Omental fat pad (tissue), 4 donors: ENCODE results near the gene GPHA2. TPM values are rescaled to one million over a fixed set of nuclear protein-coding genes. Genes with fewer than 3 reads are reported as not detected.

Experiments
- ATAC-seq: fragments of 150-250 bp; one replicate; pipeline ENCODE4 v1.9.1; 2016; ENCODE audit warnings: mild to moderate bottlenecking, moderate library complexity; ENCODE audit not compliant: low FRiP score
- DNase-seq: peaks from one replicate; pipeline ENCODE4 v3.0.0-alpha.2; 2019; ENCODE audit warnings: low spot score
- small RNA-seq: library from RNA; depleted of rRNA; stranded (forward); fragments of <200 nt; gene quantifications from one replicate; pipeline ENCODE3, GENCODE V24; 2016
- total RNA-seq, 4 donors: library from RNA; depleted of rRNA; stranded (reverse); fragments of >200 nt; gene quantifications; one replicate each; pipeline ENCODE4 v1.1.0, GENCODE V29; 2016
- TF ChIP-seq, protein P1 (sequence below), 3 donors: fragments of 450-650 bp; IDR thresholded peaks; one replicate each; pipeline ENCODE4 v1.5.1; 2016 to 2017; ENCODE audit warnings: antibody characterized with exemption in 3 of 3, mild to moderate bottlenecking in 3 of 3, moderate library complexity in 2 of 3

Gene GPHA2
- total RNA-seq, 4 donors from 2014 or later, result not detected

GRCh38 chr11:64887757-64888405 is 47.8 kb downstream of the GPHA2 start:
- ATAC-seq, result peak; percentile 37
- DNase-seq, result no peak
- TF ChIP-seq, protein P1, sequence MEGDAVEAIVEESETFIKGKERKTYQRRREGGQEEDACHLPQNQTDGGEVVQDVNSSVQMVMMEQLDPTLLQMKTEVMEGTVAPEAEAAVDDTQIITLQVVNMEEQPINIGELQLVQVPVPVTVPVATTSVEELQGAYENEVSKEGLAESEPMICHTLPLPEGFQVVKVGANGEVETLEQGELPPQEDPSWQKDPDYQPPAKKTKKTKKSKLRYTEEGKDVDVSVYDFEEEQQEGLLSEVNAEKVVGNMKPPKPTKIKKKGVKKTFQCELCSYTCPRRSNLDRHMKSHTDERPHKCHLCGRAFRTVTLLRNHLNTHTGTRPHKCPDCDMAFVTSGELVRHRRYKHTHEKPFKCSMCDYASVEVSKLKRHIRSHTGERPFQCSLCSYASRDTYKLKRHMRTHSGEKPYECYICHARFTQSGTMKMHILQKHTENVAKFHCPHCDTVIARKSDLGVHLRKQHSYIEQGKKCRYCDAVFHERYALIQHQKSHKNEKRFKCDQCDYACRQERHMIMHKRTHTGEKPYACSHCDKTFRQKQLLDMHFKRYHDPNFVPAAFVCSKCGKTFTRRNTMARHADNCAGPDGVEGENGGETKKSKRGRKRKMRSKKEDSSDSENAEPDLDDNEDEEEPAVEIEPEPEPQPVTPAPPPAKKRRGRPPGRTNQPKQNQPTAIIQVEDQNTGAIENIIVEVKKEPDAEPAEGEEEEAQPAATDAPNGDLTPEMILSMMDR (IDR thresholded peaks at IDR 0.05), result peak in 2 of 3 donors; percentile 68 to 94

GRCh38 chr11:64887234-64887756 is 48.4 kb downstream of the GPHA2 start:
- DNase-seq (no peak), ATAC-seq (no peak)
- TF ChIP-seq, protein P1 (IDR thresholded peaks at IDR 0.05), result no peak

DNA sequence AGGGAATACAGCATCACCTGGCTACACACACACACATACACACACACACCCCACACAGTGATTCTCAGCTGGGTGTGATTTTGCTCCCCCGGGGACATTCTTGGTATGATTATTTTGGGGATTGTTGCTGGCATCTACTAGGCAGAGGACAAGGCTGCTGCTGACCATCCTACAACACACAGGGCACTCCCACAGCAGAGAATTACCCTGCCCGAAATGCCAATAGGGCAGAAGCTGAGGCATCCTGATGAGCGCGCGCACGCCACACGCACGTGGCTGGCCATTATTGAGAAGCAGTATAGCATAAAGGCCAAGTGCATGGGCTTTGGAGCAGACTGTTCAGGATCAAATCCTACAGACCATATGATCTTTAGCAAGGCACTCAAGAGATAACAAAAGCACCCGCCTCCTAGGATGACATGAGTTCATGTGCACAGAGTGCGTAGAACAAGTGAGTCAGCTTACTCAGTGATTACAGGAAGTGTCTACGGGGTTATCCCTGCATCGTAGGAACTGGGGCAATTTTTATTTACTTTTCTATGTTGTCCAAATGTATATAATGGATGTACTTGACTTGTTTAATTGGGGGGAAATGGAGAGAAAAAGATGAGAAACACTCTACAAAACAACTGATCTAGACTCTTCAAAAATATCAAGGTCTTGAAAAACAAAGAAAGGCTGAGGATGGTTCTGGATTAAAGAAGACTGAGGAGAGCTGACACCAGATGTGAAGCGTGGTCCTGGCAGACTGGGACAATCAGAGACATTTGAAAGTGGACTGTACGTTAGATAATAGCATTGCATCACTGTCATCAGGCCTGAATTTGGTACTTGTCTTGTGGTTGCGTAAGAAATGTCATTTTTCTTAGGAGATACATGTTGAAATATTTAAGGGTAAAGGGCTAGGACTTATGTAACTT is 50.1 kb downstream of the GPHA2 start:
- DNase-seq (no peak), ATAC-seq (peak; percentile 60)
- TF ChIP-seq, protein P1 (IDR thresholded peaks at IDR 0.05), result no peak

Small RNAs within 50 kb of the gene (small RNA-seq; reads per million reads assigned to genes)
- gene MIR6749, result not detected
- gene MIR6750, result not detected

Other genes starting within 250 kb of the GPHA2 start
- gene NRXN2, start 212.7 kb downstream of the GPHA2 start, total RNA-seq, result 1 to 10 TPM; 1.5 to 6.3 (median 3.4) TPM
- gene RASGRP2, start 191.8 kb downstream of the GPHA2 start, total RNA-seq, result 10 to 100 TPM in 3 of 4 donors, 1 to 10 TPM in 1; 9.3 to 53.1 (median 14.0) TPM
- gene PYGM, start 175.9 kb downstream of the GPHA2 start, total RNA-seq, result 10 to 100 TPM in 2 of 4 donors, 1 to 10 TPM in 2; 2.1 to 25.9 (median 12.2) TPM
- 100 to 1,000 TPM; 209 to 411 (median 320) TPM for gene SF1, start 157.4 kb downstream of the GPHA2 start, total RNA-seq
- 10 to 100 TPM in 3 of 4 donors, 1 to 10 TPM in 1; 8.5 to 33.3 (median 17.7) TPM for gene MAP4K2, start 132.7 kb downstream of the GPHA2 start, total RNA-seq
- gene MEN1, start 125.3 kb downstream of the GPHA2 start, total RNA-seq, result 10 to 100 TPM in 3 of 4 donors, 1 to 10 TPM in 1; 7.3 to 20.2 (median 12.2) TPM
- gene CDC42BPG, start 91.2 kb downstream of the GPHA2 start, total RNA-seq, result under 1 TPM; 0.19 to 0.48 (median 0.42) TPM
- 100 to 1,000 TPM in 2 of 4 donors, 10 to 100 TPM in 2; 66.4 to 226 (median 94.8) TPM for gene EHD1, start 57.3 kb downstream of the GPHA2 start, total RNA-seq
- 10 to 100 TPM; 20.3 to 34.8 (median 22.2) TPM for gene ATG2A, start 18.7 kb downstream of the GPHA2 start, total RNA-seq
- 10 to 100 TPM in 3 of 4 donors, 1 to 10 TPM in 1; 7.8 to 20.3 (median 12.4) TPM for gene PPP2R5B, start 11.2 kb downstream of the GPHA2 start, total RNA-seq
- not detected for gene MAJIN, start 36.2 kb upstream of the GPHA2 start, total RNA-seq
- gene BATF2, start 61.1 kb upstream of the GPHA2 start, total RNA-seq, result 1 to 10 TPM in 2 of 4 donors, under 1 TPM in 2; 0.46 to 6.0 (median 1.2) TPM
- 100 to 1,000 TPM in 3 of 4 donors, 10 to 100 TPM in 1; 95.1 to 199 (median 160) TPM for gene ARL2, start 78.3 kb upstream of the GPHA2 start, total RNA-seq
- 10 to 100 TPM; 14.7 to 28.5 (median 20.0) TPM for gene SNX15, start 91.5 kb upstream of the GPHA2 start, total RNA-seq
- 10 to 100 TPM in 2 of 4 donors, 1 to 10 TPM in 2; 4.8 to 11.8 (median 10.1) TPM for gene SAC3D1, start 105.3 kb upstream of the GPHA2 start, total RNA-seq
- 10 to 100 TPM; 17.0 to 39.1 (median 23.3) TPM for gene NAALADL1, start 122.7 kb upstream of the GPHA2 start, total RNA-seq
- gene CDCA5, start 148.1 kb upstream of the GPHA2 start, total RNA-seq, result 1 to 10 TPM in 2 of 4 donors, under 1 TPM in 1, not detected in 1; 0.56 to 2.8 (median 1.4) TPM
- gene ZFPL1, start 148.3 kb upstream of the GPHA2 start, total RNA-seq, result 10 to 100 TPM; 21.3 to 44.5 (median 32.6) TPM
- 100 to 1,000 TPM; 151 to 208 (median 192) TPM for gene VPS51, start 160.3 kb upstream of the GPHA2 start, total RNA-seq
- 100 to 1,000 TPM in 1 of 4 donors, 10 to 100 TPM in 3; 44.8 to 345 (median 88.6) TPM for gene TM7SF2, start 176.0 kb upstream of the GPHA2 start, total RNA-seq
- gene ZNHIT2, start 181.8 kb upstream of the GPHA2 start, total RNA-seq, result 10 to 100 TPM; 12.1 to 18.6 (median 15.3) TPM
- gene FAU, start 186.2 kb upstream of the GPHA2 start, total RNA-seq, result 100 to 1,000 TPM; 612 to 842 (median 711) TPM
- 10 to 100 TPM; 37.2 to 47.9 (median 43.2) TPM for gene MRPL49, start 186.4 kb upstream of the GPHA2 start, total RNA-seq
- 10 to 100 TPM; 47.1 to 58.2 (median 50.5) TPM for gene SYVN1, start 198.6 kb upstream of the GPHA2 start, total RNA-seq
- gene SPDYC, start 234.3 kb upstream of the GPHA2 start, total RNA-seq, result not detected
- gene CAPN1, start 246.0 kb upstream of the GPHA2 start, total RNA-seq, result 100 to 1,000 TPM in 2 of 4 donors, 10 to 100 TPM in 2; 72.8 to 109 (median 92.9) TPM